A673 (cell line): ENCODE measurements around the gene MINAR1. TPM values are rescaled to one million over a fixed set of nuclear protein-coding genes. Genes with fewer than 3 reads are reported as not detected.

Experiments
- BruUV-seq: library from RNA; stranded (reverse); fragments of 400-500 nt; replicated peaks from 2 replicates; lab custom pipeline; 2021; lab: Mats Ljungman, UMichigan
- CTCF ChIA-PET: fragments of 300-600 bp; sonication (Branson Sonifier 250); formaldehyde crosslinking; loops from one replicate; lab custom pipeline; 2022; ENCODE audit warnings: antibody characterized with exemption; lab: Charles Lee
- POLR2A ChIA-PET: fragments of 300-600 bp; sonication (Branson Sonifier 250); formaldehyde crosslinking; loops from one replicate; lab custom pipeline; 2022; ENCODE audit warnings: antibody characterized with exemption; ENCODE audit not compliant: low non-redundant PET; lab: Charles Lee
- DNase-seq: peaks from one replicate; pipeline ENCODE4 v3.0.0-alpha.2; 2015; ENCODE audit warnings: low spot score
- H3K27ac ChIP-seq: fragments of 200-600 bp; sonication (generic); 2 replicates; pipeline ENCODE4 v1.5.1; 2016; ENCODE audit warnings: mixed run types, low read depth, mild to moderate bottlenecking, mixed read lengths, antibody characterized with exemption, low read length; ENCODE audit not compliant: poor library complexity, severe bottlenecking
- H3K27me3 ChIP-seq: fragments of 200-600 bp; sonication (generic); replicated peaks from 2 replicates; pipeline ENCODE4 v1.6.1; 2017; ENCODE audit warnings: mixed run types, low read depth, mild to moderate bottlenecking, mixed read lengths, antibody characterized with exemption, low read length; ENCODE audit not compliant: insufficient read depth, poor library complexity
- H3K36me3 ChIP-seq: fragments of 200-600 bp; sonication (generic); 2 replicates; pipeline ENCODE4 v1.6.1; 2016; ENCODE audit warnings: mixed run types, mild to moderate bottlenecking, mixed read lengths, antibody characterized with exemption, low read length; ENCODE audit not compliant: insufficient read depth, poor library complexity, severe bottlenecking
- H3K4me1 ChIP-seq: fragments of 200-600 bp; sonication (generic); 2 replicates; pipeline ENCODE4 v1.6.1; 2017; ENCODE audit warnings: mixed run types, mild to moderate bottlenecking, mixed read lengths, antibody characterized with exemption, low read length; ENCODE audit not compliant: insufficient read depth, poor library complexity, severe bottlenecking
- H3K4me3 ChIP-seq: fragments of 200-600 bp; sonication (generic); 2 replicates; pipeline ENCODE4 v1.5.1; 2016; ENCODE audit warnings: low read depth, mixed run types, mild to moderate bottlenecking, mixed read lengths, low read length; ENCODE audit not compliant: poor library complexity, severe bottlenecking
- H3K9me3 ChIP-seq: fragments of 200-600 bp; sonication (generic); 2 replicates; pipeline ENCODE4 v1.6.1; 2016; ENCODE audit warnings: mixed run types, low read depth, mild to moderate bottlenecking, mixed read lengths, antibody characterized with exemption, low read length; ENCODE audit not compliant: poor library complexity, severe bottlenecking
- EZH2 ChIP-seq: fragments of 200-600 bp; sonication (generic); IDR thresholded peaks from 2 replicates; pipeline ENCODE4 v1.6.1; 2017; ENCODE audit warnings: borderline replicate concordance, low read depth, mild to moderate bottlenecking, mixed read lengths, antibody characterized with exemption, low read length; ENCODE audit not compliant: poor library complexity, severe bottlenecking
- intact Hi-C: fragments of 100-400 bp; cut with micrococcal nuclease; formaldehyde crosslinking; loops from one replicate; pipeline ENCODE4 v1.10.0; 2022; ENCODE audit not compliant: unreplicated experiment
- total RNA-seq: library from RNA; stranded (reverse); gene quantifications from 2 replicates; pipeline ENCODE4 v1.2.3, GENCODE V29; 2021
- TF ChIP-seq, protein P1 (sequence below): fragments of 300-800, 200-600 bp; sonication (generic); conservative IDR thresholded peaks from 2 replicates; pipeline ENCODE4 v1.5.1; 2017; ENCODE audit warnings: low read depth, mild to moderate bottlenecking, antibody characterized with exemption, low read length, moderate library complexity, mixed read lengths

The MINAR1 gene
- total RNA-seq, 1 experiment from 2014 or later = 1.6 TPM

DNA sequence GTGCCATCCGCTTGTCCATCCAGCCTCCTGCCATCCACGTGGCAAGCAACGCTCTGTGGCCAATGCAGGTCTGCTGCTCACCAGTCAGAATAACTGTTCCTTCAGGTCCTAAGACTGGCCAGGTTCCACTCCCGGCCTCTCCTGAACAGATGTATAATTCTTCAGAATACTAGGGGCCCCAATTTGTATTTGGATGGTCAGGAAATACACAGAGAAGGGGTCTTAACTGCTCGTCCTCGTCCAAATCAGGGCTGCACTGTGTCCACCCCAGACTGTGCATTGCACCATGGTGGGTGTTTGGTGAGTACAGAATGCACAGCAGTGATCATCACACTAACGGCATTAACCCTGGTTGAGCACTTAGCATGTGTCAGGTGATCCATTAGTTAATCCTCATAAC is 46.0 kb downstream of the MINAR1 start:
- no peak overlapping the region for H3K27ac ChIP-seq
- no peaks in the 10 kb centered on the region for H3K4me1 ChIP-seq
- no TSS peak for BruUV-seq
- H3K27me3 ChIP-seq = no peaks in the 10 kb centered on the region
- intact Hi-C loops = loop anchor here (10.0 kb wide), 1 partner anchor 57 kb away; no protein-coding TSS in a partner anchor
- no peak for DNase-seq
- ChIA-PET POLR2A (no interaction called here), CTCF (no interaction called here)
- no peak overlapping the region for H3K4me3 ChIP-seq
- no peaks in the 10 kb centered on the region for H3K36me3 ChIP-seq
- no peaks in the 10 kb centered on the region for H3K9me3 ChIP-seq
- no peak for TF ChIP-seq EZH2
- TF ChIP-seq, protein P1, sequence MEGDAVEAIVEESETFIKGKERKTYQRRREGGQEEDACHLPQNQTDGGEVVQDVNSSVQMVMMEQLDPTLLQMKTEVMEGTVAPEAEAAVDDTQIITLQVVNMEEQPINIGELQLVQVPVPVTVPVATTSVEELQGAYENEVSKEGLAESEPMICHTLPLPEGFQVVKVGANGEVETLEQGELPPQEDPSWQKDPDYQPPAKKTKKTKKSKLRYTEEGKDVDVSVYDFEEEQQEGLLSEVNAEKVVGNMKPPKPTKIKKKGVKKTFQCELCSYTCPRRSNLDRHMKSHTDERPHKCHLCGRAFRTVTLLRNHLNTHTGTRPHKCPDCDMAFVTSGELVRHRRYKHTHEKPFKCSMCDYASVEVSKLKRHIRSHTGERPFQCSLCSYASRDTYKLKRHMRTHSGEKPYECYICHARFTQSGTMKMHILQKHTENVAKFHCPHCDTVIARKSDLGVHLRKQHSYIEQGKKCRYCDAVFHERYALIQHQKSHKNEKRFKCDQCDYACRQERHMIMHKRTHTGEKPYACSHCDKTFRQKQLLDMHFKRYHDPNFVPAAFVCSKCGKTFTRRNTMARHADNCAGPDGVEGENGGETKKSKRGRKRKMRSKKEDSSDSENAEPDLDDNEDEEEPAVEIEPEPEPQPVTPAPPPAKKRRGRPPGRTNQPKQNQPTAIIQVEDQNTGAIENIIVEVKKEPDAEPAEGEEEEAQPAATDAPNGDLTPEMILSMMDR = no peak

DNA sequence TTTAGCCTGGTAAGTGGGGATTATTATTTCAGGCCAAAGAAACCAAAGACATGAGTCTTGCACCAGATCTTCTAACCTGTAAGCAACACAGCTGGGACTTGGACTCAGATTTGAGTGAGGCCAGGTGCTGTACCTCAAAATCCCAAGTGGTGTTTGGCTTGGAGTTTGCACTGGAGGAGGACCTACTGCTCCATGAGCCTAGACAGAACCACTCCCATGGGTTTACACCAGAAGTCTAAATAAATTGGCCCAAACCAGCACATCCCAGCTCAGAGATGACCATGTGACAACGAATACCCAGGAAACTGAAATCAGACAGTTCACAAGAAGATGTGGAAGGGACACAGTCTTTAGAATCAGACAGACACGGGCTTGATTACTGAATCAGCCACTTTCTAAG is 47.5 kb downstream of the MINAR1 start:
- no TSS peak for BruUV-seq
- TF ChIP-seq, protein P1 = no peak
- Histone ChIP-seq H3K27ac (no peak overlapping the region), H3K27me3 (no peaks in the 10 kb centered on the region), H3K36me3 (no peaks in the 10 kb centered on the region), H3K9me3 (no peaks in the 10 kb centered on the region), H3K4me1 (no peaks in the 10 kb centered on the region), H3K4me3 (no peak overlapping the region)
- CTCF ChIA-PET = interaction anchor here (1.2 kb wide), 1 partner anchor 116 kb away, joined by 3 read pairs; no protein-coding TSS in a partner anchor
- DNase-seq = no peak
- intact Hi-C loops = loop anchor here (10.0 kb wide), 1 partner anchor 55 kb away; no protein-coding TSS in a partner anchor
- POLR2A ChIA-PET = no interaction called here

DNA sequence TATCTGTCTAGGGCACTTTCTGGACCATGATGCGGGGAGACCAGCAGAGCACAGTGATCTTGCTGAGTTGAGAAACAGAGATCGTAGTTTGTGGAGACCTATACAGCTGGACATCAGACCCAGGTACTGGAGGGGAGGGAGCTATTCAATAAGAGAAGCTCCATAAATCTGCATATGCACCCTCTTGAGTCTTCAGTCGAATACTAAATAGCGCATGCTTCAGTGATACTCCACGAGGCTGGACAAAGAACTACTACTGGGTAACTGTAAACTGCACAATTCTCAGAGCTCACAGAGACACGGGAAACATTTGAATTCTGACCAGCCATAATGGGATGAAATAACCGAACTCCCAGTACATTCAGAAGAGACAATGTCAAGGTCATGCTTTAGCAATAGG is 49.7 kb downstream of the MINAR1 start:
- TF ChIP-seq, protein P1 = no peak
- no peak for TF ChIP-seq EZH2
- Histone ChIP-seq H3K27ac (no peak overlapping the region), H3K36me3 (no peaks in the 10 kb centered on the region), H3K4me1 (no peaks in the 10 kb centered on the region), H3K27me3 (no peaks in the 10 kb centered on the region), H3K9me3 (no peaks in the 10 kb centered on the region), H3K4me3 (no peak overlapping the region)
- POLR2A ChIA-PET = no interaction called here
- CTCF ChIA-PET = no interaction called here
- intact Hi-C loops = no loop called here
- no TSS peak for BruUV-seq
- no peak for DNase-seq

Other genes starting within 250 kb of the MINAR1 start
- gene ANKRD34C, start 149.6 kb upstream of the MINAR1 start, total RNA-seq = not detected in 2 replicates
- 50.0 and 51.6 TPM in 2 replicates for gene TMED3, start 121.2 kb upstream of the MINAR1 start, total RNA-seq